Skeletal muscle tissue (tissue), 4 donors: ENCODE measurements around the gene COL5A1. TPM values are rescaled to one million over a fixed set of nuclear protein-coding genes. Genes with fewer than 3 reads are reported as not detected.

Source experiments
- H3K27ac ChIP-seq: one replicate; pipeline ENCODE4 v1.7.0; 2013; ENCODE audit warnings: mild to moderate bottlenecking, low read depth, low read length, inconsistent platforms
- H3K27me3 ChIP-seq, 3 donors: one replicate each; pipeline ENCODE4 v1.7.0; 2013; ENCODE audit warnings: low read length in 3 of 3; ENCODE audit not compliant: control insufficient read depth in 3 of 3, insufficient read depth in 3 of 3
- H3K36me3 ChIP-seq, 3 donors: one replicate each; pipeline ENCODE4 v1.7.0; 2013; ENCODE audit warnings: low read length in 3 of 3; ENCODE audit not compliant: control insufficient read depth in 3 of 3, insufficient read depth in 3 of 3
- H3K4me1 ChIP-seq, 3 donors: one replicate each; pipeline ENCODE4 v1.7.0; 2013; ENCODE audit warnings: low read length in 3 of 3, mild to moderate bottlenecking in 3 of 3; ENCODE audit not compliant: control insufficient read depth in 3 of 3, insufficient read depth in 3 of 3
- H3K4me3 ChIP-seq, 3 donors: one replicate each; pipeline ENCODE4 v1.7.0; 2013; ENCODE audit warnings: low read length in 3 of 3
- H3K9ac ChIP-seq, 3 donors: one replicate each; pipeline ENCODE4 v1.7.0; 2013; ENCODE audit warnings: low read length in 3 of 3, mild to moderate bottlenecking in 3 of 3, moderate library complexity in 2 of 3, low read depth in 1 of 3
- H3K9me3 ChIP-seq, 3 donors: one replicate each; pipeline ENCODE4 v1.7.0; 2013; ENCODE audit warnings: low read length in 3 of 3; ENCODE audit not compliant: control insufficient read depth in 3 of 3
- total RNA-seq: library from RNA; depleted of rRNA; stranded (reverse); fragments of >200 nt; gene quantifications from one replicate; pipeline ENCODE4 v1.2.3, GENCODE V29; 2014
- donor health status: Osteomylitis.

Gene COL5A1
- total RNA-seq, 1 donor from 2014 or later: 258 TPM

GRCh38 chr9:134671341-134672113 lies 29.9 kb downstream of the COL5A1 start:
- no peaks in the 10 kb centered on the region for H3K36me3 ChIP-seq
- peaks cover 0 to 20% (median 16%) of the 10 kb centered on the region in 3 donors for H3K27me3 ChIP-seq
- no peak overlapping the region for H3K27ac ChIP-seq
- peaks cover 0 to 7% (median 0%) of the 10 kb centered on the region in 3 donors for H3K9me3 ChIP-seq
- no peak overlapping the region for H3K4me3 ChIP-seq
- no peak overlapping the region for H3K9ac ChIP-seq
- H3K4me1 ChIP-seq: peaks cover 2 to 14% (median 3%) of the 10 kb centered on the region in 3 donors

- Histone ChIP-seq H3K4me3 (no peak overlapping the region), H3K27me3 (peaks cover 0 to 22% (median 6%) of the 10 kb centered on the region in 3 donors)
Observed at GRCh38 chr9:134676361-134676760, 34.8 kb downstream of the COL5A1 start.

GRCh38 chr9:134676886-134677285 lies 35.3 kb downstream of the COL5A1 start:
- Histone ChIP-seq H3K9me3 (peaks cover 0 to 7% (median 0%) of the 10 kb centered on the region in 3 donors), H3K27me3 (peaks cover 0 to 18% (median 6%) of the 10 kb centered on the region in 3 donors), H3K4me1 (peaks cover 6 to 18% (median 15%) of the 10 kb centered on the region in 3 donors), H3K9ac (no peak overlapping the region), H3K4me3 (no peak overlapping the region), H3K36me3 (no peaks in the 10 kb centered on the region), H3K27ac (no peak overlapping the region)

More at GRCh38 chr9:134676361-134676760, 34.8 kb downstream of the COL5A1 start:
- no peaks in the 10 kb centered on the region for H3K36me3 ChIP-seq
- H3K9ac ChIP-seq: no peak overlapping the region
- H3K4me1 ChIP-seq: peaks cover 2 to 16% (median 15%) of the 10 kb centered on the region in 3 donors
- no peak overlapping the region for H3K27ac ChIP-seq
- H3K9me3 ChIP-seq: peaks cover 0 to 7% (median 0%) of the 10 kb centered on the region in 3 donors

GRCh38 chr9:134677743-134678142 lies 36.1 kb downstream of the COL5A1 start:
- Histone ChIP-seq H3K9ac (no peak overlapping the region), H3K36me3 (no peaks in the 10 kb centered on the region), H3K4me1 (peaks cover 9 to 24% (median 15%) of the 10 kb centered on the region in 3 donors), H3K9me3 (peaks cover 0 to 7% (median 0%) of the 10 kb centered on the region in 3 donors), H3K27me3 (peaks cover 0 to 18% (median 7%) of the 10 kb centered on the region in 3 donors), H3K4me3 (no peak overlapping the region), H3K27ac (no peak overlapping the region)

- Histone ChIP-seq H3K36me3 (no peaks in the 10 kb centered on the region), H3K27ac (no peak overlapping the region), H3K9ac (peak overlapping the region in 1 of 3 donors; percentile 16), H3K27me3 (peaks cover 0 to 18% (median 7%) of the 10 kb centered on the region in 3 donors), H3K9me3 (peaks cover 0 to 7% (median 0%) of the 10 kb centered on the region in 3 donors), H3K4me1 (peaks cover 9 to 24% (median 15%) of the 10 kb centered on the region in 3 donors), H3K4me3 (no peak overlapping the region)
Observed at GRCh38 chr9:134678206-134678605, 36.6 kb downstream of the COL5A1 start.

- H3K27ac ChIP-seq: no peak overlapping the region
Observed at GRCh38 chr9:134678666-134679443, 37.3 kb downstream of the COL5A1 start.

GRCh38 chr9:134679616-134680392 lies 38.2 kb downstream of the COL5A1 start:
- peaks cover 5 to 18% (median 10%) of the 10 kb centered on the region in 3 donors for H3K27me3 ChIP-seq
- H3K4me1 ChIP-seq: peaks cover 9 to 26% (median 15%) of the 10 kb centered on the region in 3 donors
- no peak overlapping the region for H3K27ac ChIP-seq
- H3K36me3 ChIP-seq: no peaks in the 10 kb centered on the region
- peaks cover 0 to 5% (median 0%) of the 10 kb centered on the region in 3 donors for H3K9me3 ChIP-seq
- H3K4me3 ChIP-seq: no peak overlapping the region
- H3K9ac ChIP-seq: no peak overlapping the region

More at GRCh38 chr9:134678666-134679443, 37.3 kb downstream of the COL5A1 start:
- Histone ChIP-seq H3K27me3 (peaks cover 0 to 18% (median 10%) of the 10 kb centered on the region in 3 donors), H3K36me3 (no peaks in the 10 kb centered on the region), H3K9ac (peak overlapping the region in 1 of 3 donors; percentile 16), H3K4me3 (no peak overlapping the region), H3K4me1 (peaks cover 9 to 24% (median 15%) of the 10 kb centered on the region in 3 donors), H3K9me3 (peaks cover 0 to 7% (median 0%) of the 10 kb centered on the region in 3 donors)

- no peak overlapping the region for H3K9ac ChIP-seq
Observed at GRCh38 chr9:134680393-134681060, 38.9 kb downstream of the COL5A1 start.

More at GRCh38 chr9:134680393-134681060, 38.9 kb downstream of the COL5A1 start:
- H3K36me3 ChIP-seq: no peaks in the 10 kb centered on the region
- H3K4me1 ChIP-seq: peaks cover 9 to 26% (median 15%) of the 10 kb centered on the region in 3 donors
- H3K27ac ChIP-seq: no peak overlapping the region
- H3K9me3 ChIP-seq: peaks cover 0 to 3% (median 0%) of the 10 kb centered on the region in 3 donors
- H3K4me3 ChIP-seq: no peak overlapping the region
- peaks cover 5 to 18% (median 10%) of the 10 kb centered on the region in 3 donors for H3K27me3 ChIP-seq
